NB4 (cell line): ENCODE data around the gene GRID1.

Experiments used
- MYC ChIP-seq: IDR thresholded peaks from 2 replicates; pipeline ENCODE4 v1.6.1; 2011; ENCODE audit warnings: low read depth, low read length
- POLR2A ChIP-seq: IDR thresholded peaks from 2 replicates; pipeline ENCODE4 v1.6.1; 2011; ENCODE audit warnings: mild to moderate bottlenecking; ENCODE audit not compliant: insufficient read length; ENCODE audit errors: extremely low read depth

DNA sequence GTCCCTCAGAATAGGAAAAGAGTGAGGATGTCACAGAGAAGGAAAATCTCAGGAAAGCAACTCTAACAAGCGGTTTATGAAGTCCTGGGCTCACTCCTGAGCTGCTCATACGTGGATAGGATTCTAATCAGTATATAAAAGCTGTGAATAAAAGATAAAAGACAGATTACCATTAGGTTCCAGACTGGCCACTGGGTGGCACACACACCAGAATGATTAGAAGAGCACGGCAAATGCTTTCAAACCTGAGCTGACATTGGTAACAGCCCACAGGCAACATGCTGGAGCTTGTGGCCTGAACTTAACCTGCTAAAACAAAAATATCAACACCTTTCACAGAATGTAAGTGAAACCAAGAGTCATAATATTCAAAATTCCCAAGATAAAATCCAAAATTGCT is 370.8 kb downstream of the GRID1 start:
- TF ChIP-seq POLR2A (no peak), MYC (no peak)
